B cell (primary cell): ENCODE measurements around the gene TSPAN18. TPM values are rescaled to one million over a fixed set of nuclear protein-coding genes. Genes with fewer than 3 reads are reported as not detected.

Source experiments
- ATAC-seq: fragments of 200-7000 bp; cut with Tn5 transposase; one replicate; pipeline ENCODE4 v1.10.0; 2021; ENCODE audit warnings: low read depth, mild to moderate bottlenecking, moderate number of reproducible peaks, moderate library complexity
- CTCF ChIA-PET: fragments of 350-600 bp; sonication (Branson Sonifier 250); formaldehyde crosslinking; loops from one replicate; lab custom pipeline; 2021; ENCODE audit warnings: antibody characterized with exemption, inconsistent platforms; lab: Charles Lee
- POLR2A ChIA-PET: fragments of 350-600 bp; sonication (Branson Sonifier 250); formaldehyde crosslinking; loops from one replicate; lab custom pipeline; 2021; ENCODE audit warnings: antibody characterized with exemption; lab: Charles Lee
- DNase-seq: peaks from one replicate; pipeline ENCODE4 v3.0.0; 2013
- H2AFZ ChIP-seq: 2 replicates; pipeline ENCODE4 v1.6.1; 2012; ENCODE audit warnings: mild to moderate bottlenecking, low read depth, low read length; ENCODE audit not compliant: insufficient read depth, poor library complexity, severe bottlenecking
- H3K27ac ChIP-seq, 2 donors: 1 replicate in 1 of 2; 2 replicates in 1 of 2; pipeline ENCODE4 v1.5.1; 2012 to 2013; ENCODE audit warnings: low read length in 2 of 2, mild to moderate bottlenecking in 2 of 2, moderate library complexity in 1 of 2
- H3K27me3 ChIP-seq, 4 experiments: fragments of 200-600 bp in 1 of 4; sonication (generic) in 1 of 4; replicated peaks in 1 of 4; 1 replicate in 2 of 4; 2 replicates in 2 of 4; pipeline versions ENCODE4 v1.6.1 to v1.7.0; 2013 to 2016; ENCODE audit warnings: low read length in 3 of 4, mild to moderate bottlenecking in 2 of 4, mixed read lengths in 1 of 4, moderate library complexity in 1 of 4; ENCODE audit not compliant: insufficient read depth in 4 of 4, control insufficient read depth in 3 of 4; ENCODE audit errors: control extremely low read depth in 1 of 4
- H3K36me3 ChIP-seq, 2 experiments: replicated peaks in 1 of 2; 1 replicate in 1 of 2; 2 replicates in 1 of 2; pipeline versions ENCODE4 v1.6.1 to v1.7.1; 2013; ENCODE audit warnings: low read length in 1 of 2; ENCODE audit not compliant: insufficient read depth in 2 of 2, control insufficient read depth in 1 of 2; ENCODE audit errors: control extremely low read depth in 1 of 2, extremely low read depth in 1 of 2
- H3K4me1 ChIP-seq, 2 donors: fragments of 200-600 bp in 1 of 2; sonication (generic) in 1 of 2; 1 replicate in 1 of 2; 2 replicates in 1 of 2; pipeline versions ENCODE4 v1.5.1 to v1.6.1; 2013 to 2017; ENCODE audit warnings: low read length in 2 of 2; ENCODE audit not compliant: control insufficient read depth in 2 of 2, insufficient read depth in 2 of 2
- H3K4me2 ChIP-seq: replicated peaks from 2 replicates; pipeline ENCODE3; 2012; ENCODE audit warnings: mild to moderate bottlenecking, low read depth, low read length; ENCODE audit not compliant: poor library complexity, severe bottlenecking
- H3K4me3 ChIP-seq, 5 experiments: fragments of 200-600 bp in 1 of 5; sonication (generic) in 1 of 5; 1 replicate in 3 of 5; 2 replicates in 2 of 5; pipeline versions ENCODE4 v1.5.1 to v1.7.0; 2011 to 2016; ENCODE audit warnings: low read length in 4 of 5, mild to moderate bottlenecking in 4 of 5, low read depth in 2 of 5, control low read depth in 1 of 5, moderate library complexity in 1 of 5; ENCODE audit not compliant: insufficient read depth in 1 of 5; ENCODE audit errors: control extremely low read depth in 1 of 5, extremely low read depth in 1 of 5
- H3K79me2 ChIP-seq: fragments of 200-600 bp; sonication (generic); one replicate; pipeline ENCODE4 v1.6.0; 2016; ENCODE audit warnings: low read length; ENCODE audit not compliant: control insufficient read depth, insufficient read depth
- H3K9ac ChIP-seq: fragments of 200-600 bp; sonication (generic); 2 replicates; pipeline ENCODE4 v1.6.1; 2017; ENCODE audit warnings: mild to moderate bottlenecking, low read length, moderate library complexity
- H3K9me3 ChIP-seq, 3 donors: one replicate each; pipeline versions ENCODE4 v1.6.1 to v1.7.1; 2013; ENCODE audit warnings: low read length in 2 of 3; ENCODE audit not compliant: control insufficient read depth in 2 of 3, insufficient read depth in 1 of 3; ENCODE audit errors: control extremely low read depth in 1 of 3
- H4K20me1 ChIP-seq: 2 replicates; pipeline ENCODE4 v1.6.0; 2012; ENCODE audit warnings: mild to moderate bottlenecking, low read length; ENCODE audit not compliant: insufficient read depth, control insufficient read depth, poor library complexity, severe bottlenecking
- H3K27ac Mint-ChIP-seq: one replicate; pipeline ENCODE4 v1.8.0; 2021; ENCODE audit warnings: mixed read lengths
- H3K27me3 Mint-ChIP-seq: one replicate; pipeline ENCODE4 v1.8.0; 2021; ENCODE audit warnings: mixed read lengths
- H3K4me1 Mint-ChIP-seq: one replicate; pipeline ENCODE4 v1.8.0; 2021; ENCODE audit warnings: mixed read lengths
- H3K4me3 Mint-ChIP-seq: one replicate; pipeline ENCODE4 v1.8.0; 2021; ENCODE audit warnings: mixed read lengths
- H3K9me3 Mint-ChIP-seq: one replicate; pipeline ENCODE4 v1.8.0; 2022; ENCODE audit warnings: mixed read lengths; ENCODE audit not compliant: insufficient read depth
- EZH2 ChIP-seq: IDR thresholded peaks from 2 replicates; pipeline ENCODE4 v1.6.1; 2012; ENCODE audit warnings: borderline replicate concordance, low read depth, mild to moderate bottlenecking, moderate library complexity, low read length; ENCODE audit not compliant: insufficient read depth, poor library complexity, severe bottlenecking
- WGBS: methylation state at CpG from one replicate; pipeline ENCODE4 v1.1.5; 2013; ENCODE audit warnings: missing lambda C conversion rate; ENCODE audit not compliant: insufficient coverage; 5-methylcytosine and 5-hydroxymethylcytosine counted together
- intact Hi-C: fragments of 100-400 bp; cut with micrococcal nuclease; formaldehyde crosslinking; loops from one replicate; pipeline ENCODE4 v1.10.0; 2022
- polyA plus RNA-seq: library from polyadenylated mRNA; depleted of rRNA; stranded (reverse); fragments of >200 nt; gene quantifications from 2 replicates; pipeline ENCODE4 v1.2.3, GENCODE V29; 2012
- total RNA-seq, 2 donors: library from RNA; stranded (reverse); fragments of 120-200 nt in 1 of 2; gene quantifications; 1 replicate in 1 of 2; 2 replicates in 1 of 2; pipeline versions ENCODE4 v1.2.3 to v1.2.4, GENCODE V29; 2013 to 2022
- TF ChIP-seq, protein P1 (sequence below): fragments of 200-600 bp; IDR thresholded peaks from one replicate; pipeline ENCODE4 v1.8.0; 2022; ENCODE audit warnings: antibody characterized with exemption, mild to moderate bottlenecking

Gene TSPAN18
- total and polyA plus RNA-seq, 2 donors (not counting 1 experiment from before 2014, with no cell fraction given): 0.75 to 2.0 TPM

DNA sequence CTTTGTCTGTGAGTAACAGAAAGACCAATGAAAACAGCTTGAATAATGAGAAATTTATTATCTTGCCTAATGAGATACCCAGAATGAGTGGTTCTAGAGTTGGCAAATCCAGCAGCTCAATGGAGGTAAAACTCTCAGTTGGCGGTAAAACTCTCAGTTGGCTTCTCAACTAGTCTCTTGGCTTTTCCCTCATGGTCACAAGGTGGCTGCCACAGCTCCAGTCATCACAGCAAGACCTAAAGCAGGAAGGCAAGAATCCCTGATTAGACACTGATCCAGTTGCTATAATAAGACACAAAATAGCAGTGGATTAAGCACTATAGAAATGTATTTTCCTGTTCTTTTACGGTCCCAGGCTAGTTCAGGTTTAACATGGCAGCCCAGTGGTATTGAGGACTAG lies 37.5 kb upstream of the TSPAN18 start:
- intact Hi-C loops: no loop called here
- H3K27ac Mint-ChIP-seq: no peak overlapping the region
- Histone ChIP-seq H3K27me3 (peaks cover 0 to 2% (median 0%) of the 10 kb centered on the region in 4 experiments), H3K4me1 (peaks cover 0 to 5% of the 10 kb centered on the region in 2 donors), H3K36me3 (no peaks in the 10 kb centered on the region), H2AFZ (no peak overlapping the region), H3K27ac (no peak overlapping the region), H3K9ac (no peak overlapping the region), H4K20me1 (no peaks in the 10 kb centered on the region), H3K79me2 (no peaks in the 10 kb centered on the region), H3K4me2 (no peak overlapping the region), H3K9me3 (peaks cover 0 to 2% (median 0%) of the 10 kb centered on the region in 3 donors), H3K4me3 (no peak overlapping the region)
- H3K4me3 Mint-ChIP-seq: no peak overlapping the region
- peaks cover 12% of the 10 kb centered on the region for H3K27me3 Mint-ChIP-seq
- no peaks in the 10 kb centered on the region for H3K9me3 Mint-ChIP-seq
- ATAC-seq (no peak), DNase-seq (no peak)
- TF ChIP-seq, protein P1, sequence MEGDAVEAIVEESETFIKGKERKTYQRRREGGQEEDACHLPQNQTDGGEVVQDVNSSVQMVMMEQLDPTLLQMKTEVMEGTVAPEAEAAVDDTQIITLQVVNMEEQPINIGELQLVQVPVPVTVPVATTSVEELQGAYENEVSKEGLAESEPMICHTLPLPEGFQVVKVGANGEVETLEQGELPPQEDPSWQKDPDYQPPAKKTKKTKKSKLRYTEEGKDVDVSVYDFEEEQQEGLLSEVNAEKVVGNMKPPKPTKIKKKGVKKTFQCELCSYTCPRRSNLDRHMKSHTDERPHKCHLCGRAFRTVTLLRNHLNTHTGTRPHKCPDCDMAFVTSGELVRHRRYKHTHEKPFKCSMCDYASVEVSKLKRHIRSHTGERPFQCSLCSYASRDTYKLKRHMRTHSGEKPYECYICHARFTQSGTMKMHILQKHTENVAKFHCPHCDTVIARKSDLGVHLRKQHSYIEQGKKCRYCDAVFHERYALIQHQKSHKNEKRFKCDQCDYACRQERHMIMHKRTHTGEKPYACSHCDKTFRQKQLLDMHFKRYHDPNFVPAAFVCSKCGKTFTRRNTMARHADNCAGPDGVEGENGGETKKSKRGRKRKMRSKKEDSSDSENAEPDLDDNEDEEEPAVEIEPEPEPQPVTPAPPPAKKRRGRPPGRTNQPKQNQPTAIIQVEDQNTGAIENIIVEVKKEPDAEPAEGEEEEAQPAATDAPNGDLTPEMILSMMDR: no peak
- TF ChIP-seq EZH2: no peak
- peaks cover 10% of the 10 kb centered on the region for H3K4me1 Mint-ChIP-seq
- POLR2A ChIA-PET: no interaction called here
- CTCF ChIA-PET: no interaction called here
- 91% methylated on average over 1 of the region's 2 CpGs for WGBS

DNA sequence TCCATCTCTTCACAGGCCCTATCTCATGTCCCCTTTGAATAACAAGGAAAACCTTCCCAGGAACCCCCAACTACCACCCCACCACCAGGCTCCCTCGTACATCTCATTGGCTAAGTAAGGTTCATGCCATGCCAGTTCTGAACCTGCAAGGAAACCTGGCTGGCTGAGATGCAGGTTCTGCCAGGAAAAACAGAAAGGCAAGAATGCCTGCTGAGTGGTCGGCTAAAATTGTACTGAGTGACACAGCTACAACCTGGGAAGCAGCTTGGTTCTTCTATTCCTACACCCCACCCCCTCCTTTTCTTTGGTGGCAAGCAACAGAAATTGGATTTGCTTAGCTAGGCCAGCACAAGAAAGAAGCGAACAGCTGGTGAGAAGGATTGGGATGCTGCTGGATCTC lies 36.1 kb upstream of the TSPAN18 start:
- ChIA-PET CTCF (no interaction called here), POLR2A (no interaction called here)
- Histone ChIP-seq H3K79me2 (no peaks in the 10 kb centered on the region), H4K20me1 (no peaks in the 10 kb centered on the region), H3K4me3 (no peak overlapping the region), H3K9ac (no peak overlapping the region), H3K9me3 (peaks cover 0 to 2% (median 0%) of the 10 kb centered on the region in 3 donors), H2AFZ (no peak overlapping the region), H3K27ac (no peak overlapping the region), H3K4me2 (no peak overlapping the region), H3K4me1 (peaks cover 0 to 5% of the 10 kb centered on the region in 2 donors), H3K27me3 (peaks cover 0 to 2% (median 0%) of the 10 kb centered on the region in 4 experiments), H3K36me3 (no peaks in the 10 kb centered on the region)
- H3K27me3 Mint-ChIP-seq: peaks cover 12% of the 10 kb centered on the region
- DNase-seq (no peak), ATAC-seq (no peak)
- 100% methylated on average over 1 of the region's 3 CpGs for WGBS
- intact Hi-C loops: no loop called here
- H3K27ac Mint-ChIP-seq: no peak overlapping the region
- no peak overlapping the region for H3K4me3 Mint-ChIP-seq
- H3K4me1 Mint-ChIP-seq: peaks cover 12% of the 10 kb centered on the region
- H3K9me3 Mint-ChIP-seq: no peaks in the 10 kb centered on the region
- TF ChIP-seq EZH2: no peak
- TF ChIP-seq, protein P1: no peak
